Subcutaneous adipose tissue (tissue), 4 donors: ENCODE data around the gene KCNK5. TPM values are rescaled to one million over a fixed set of nuclear protein-coding genes. Genes with fewer than 3 reads are reported as not detected.

ENCODE experiments used
- CTCF ChIP-seq: fragments of 450-650 bp; IDR thresholded peaks from one replicate; pipeline ENCODE4 v1.5.1; 2016; ENCODE audit warnings: low read depth, mild to moderate bottlenecking, control low read depth, antibody characterized with exemption, moderate library complexity
- total RNA-seq, 4 donors: library from RNA; depleted of rRNA; stranded (reverse); fragments of >200 nt; gene quantifications; one replicate each; pipeline ENCODE4 v1.1.0, GENCODE V29; 2016

Gene KCNK5
- total RNA-seq, 4 donors from 2014 or later: 1.0 to 3.0 (median 1.1) TPM

- no peak for TF ChIP-seq CTCF
Measured at GRCh38 chr6:39215640-39216158, 13.6 kb downstream of the KCNK5 start.

GRCh38 chr6:39214846-39215639 lies 14.2 kb downstream of the KCNK5 start:
- TF ChIP-seq CTCF: no peak

GRCh38 chr6:39214120-39214813 lies 15.0 kb downstream of the KCNK5 start:
- no peak for TF ChIP-seq CTCF

- no peak for TF ChIP-seq CTCF
Measured at GRCh38 chr6:39213195-39213920, 15.9 kb downstream of the KCNK5 start.

GRCh38 chr6:39211183-39211582 lies 18.1 kb downstream of the KCNK5 start:
- TF ChIP-seq CTCF: no peak

GRCh38 chr6:39210450-39210849 lies 18.8 kb downstream of the KCNK5 start:
- no peak for TF ChIP-seq CTCF

GRCh38 chr6:39209911-39210310 lies 19.4 kb downstream of the KCNK5 start:
- TF ChIP-seq CTCF: no peak
